ENCODE measurements around the gene CACTIN. TPM values are rescaled to one million over a fixed set of nuclear protein-coding genes. Genes with fewer than 3 reads are reported as not detected.

The CACTIN gene
- total RNA-seq: 10 to 100 TPM; 10.9 to 29.0 (median 16.8) TPM

DNA sequence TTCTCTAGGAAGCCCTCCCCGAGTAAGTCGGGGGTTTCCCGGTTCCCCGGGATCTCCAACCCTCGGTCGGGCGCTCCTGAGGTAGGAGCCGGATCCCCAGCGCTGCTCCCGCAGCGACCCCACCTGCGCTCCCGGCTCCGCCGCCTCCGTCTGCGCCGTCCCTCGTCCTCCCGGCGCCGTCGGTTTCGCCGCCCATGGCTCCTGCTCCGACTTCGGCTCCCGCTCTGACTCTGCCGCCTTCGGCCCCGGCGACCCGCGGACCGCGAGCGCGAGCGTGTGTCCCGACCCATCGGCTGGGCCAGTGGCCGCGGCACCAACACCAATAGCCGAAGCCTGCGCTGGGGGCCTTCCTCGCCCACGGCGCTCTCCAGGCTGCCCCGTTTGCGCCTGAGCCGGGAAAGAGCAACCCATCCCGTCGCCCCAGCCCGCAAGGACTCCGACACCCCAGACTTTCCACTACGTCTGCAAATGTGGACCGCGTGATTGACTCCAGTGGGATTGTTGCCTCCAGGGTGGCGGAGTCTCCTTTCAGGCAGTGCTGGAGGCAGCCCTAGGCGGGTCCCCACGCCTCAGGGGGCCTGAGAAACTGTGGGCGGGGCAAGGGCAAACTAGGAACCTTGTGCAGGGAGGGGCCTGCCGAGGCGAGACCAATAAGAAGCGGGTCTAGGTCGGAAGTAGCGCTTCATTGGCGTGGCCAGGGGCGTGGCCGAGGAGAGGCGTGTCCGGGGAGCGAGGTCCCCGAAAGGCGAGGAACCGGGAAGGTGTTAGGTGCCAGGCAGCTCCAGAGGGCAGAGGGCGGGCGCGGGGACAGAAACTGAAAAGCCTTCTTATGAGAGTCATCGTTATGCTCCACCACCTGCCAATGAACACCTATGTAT lies at the start of gene CACTIN:
Gene CACTIN (minus strand): TSS at position 318 of the 878 bp plus-strand sequence. CDS start 28 bp downstream, at position 290.
- TF ChIP-seq, protein P1, sequence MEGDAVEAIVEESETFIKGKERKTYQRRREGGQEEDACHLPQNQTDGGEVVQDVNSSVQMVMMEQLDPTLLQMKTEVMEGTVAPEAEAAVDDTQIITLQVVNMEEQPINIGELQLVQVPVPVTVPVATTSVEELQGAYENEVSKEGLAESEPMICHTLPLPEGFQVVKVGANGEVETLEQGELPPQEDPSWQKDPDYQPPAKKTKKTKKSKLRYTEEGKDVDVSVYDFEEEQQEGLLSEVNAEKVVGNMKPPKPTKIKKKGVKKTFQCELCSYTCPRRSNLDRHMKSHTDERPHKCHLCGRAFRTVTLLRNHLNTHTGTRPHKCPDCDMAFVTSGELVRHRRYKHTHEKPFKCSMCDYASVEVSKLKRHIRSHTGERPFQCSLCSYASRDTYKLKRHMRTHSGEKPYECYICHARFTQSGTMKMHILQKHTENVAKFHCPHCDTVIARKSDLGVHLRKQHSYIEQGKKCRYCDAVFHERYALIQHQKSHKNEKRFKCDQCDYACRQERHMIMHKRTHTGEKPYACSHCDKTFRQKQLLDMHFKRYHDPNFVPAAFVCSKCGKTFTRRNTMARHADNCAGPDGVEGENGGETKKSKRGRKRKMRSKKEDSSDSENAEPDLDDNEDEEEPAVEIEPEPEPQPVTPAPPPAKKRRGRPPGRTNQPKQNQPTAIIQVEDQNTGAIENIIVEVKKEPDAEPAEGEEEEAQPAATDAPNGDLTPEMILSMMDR (IDR thresholded peaks at IDR 0.05; ENCODE audit: low read depth): no peak

DNA sequence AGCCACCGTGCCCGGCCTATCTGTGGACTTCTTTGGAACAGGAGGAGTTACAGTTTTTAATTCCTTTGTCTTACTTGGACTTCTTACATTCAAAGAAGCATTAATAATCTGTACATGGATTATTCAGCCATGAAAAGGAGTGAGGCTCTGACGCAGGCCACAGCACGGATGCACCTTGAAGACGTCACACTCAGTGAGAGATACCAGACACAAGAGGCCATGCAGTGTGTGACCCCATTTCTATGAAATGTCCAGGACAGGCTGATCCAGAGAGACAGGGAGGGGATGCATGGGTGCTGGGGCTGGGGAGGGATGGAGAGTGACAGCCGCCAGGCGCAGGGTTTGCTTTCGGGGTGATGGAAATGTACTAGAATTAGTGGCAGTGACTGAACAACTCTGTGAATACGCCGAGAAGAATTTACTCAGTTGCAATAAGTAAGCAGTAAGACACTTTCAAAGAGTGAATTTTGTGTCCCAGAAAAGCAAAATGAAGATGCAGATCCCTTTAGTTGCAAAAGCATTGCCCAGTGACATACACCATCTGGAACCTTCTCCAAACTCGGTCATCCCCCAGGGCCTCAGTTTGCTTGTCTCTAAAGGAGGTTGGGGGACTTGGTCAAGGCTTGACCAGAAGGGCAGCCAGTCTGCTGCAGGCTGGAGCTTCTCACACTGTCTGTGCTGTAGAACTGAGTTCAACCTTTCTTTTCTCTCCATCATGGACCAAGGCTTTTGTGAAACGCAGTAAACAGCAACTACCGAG lies 48.4 kb upstream of the CACTIN start:
- TF ChIP-seq, protein P1 (IDR thresholded peaks at IDR 0.05; ENCODE audit: low read depth): no peak

DNA sequence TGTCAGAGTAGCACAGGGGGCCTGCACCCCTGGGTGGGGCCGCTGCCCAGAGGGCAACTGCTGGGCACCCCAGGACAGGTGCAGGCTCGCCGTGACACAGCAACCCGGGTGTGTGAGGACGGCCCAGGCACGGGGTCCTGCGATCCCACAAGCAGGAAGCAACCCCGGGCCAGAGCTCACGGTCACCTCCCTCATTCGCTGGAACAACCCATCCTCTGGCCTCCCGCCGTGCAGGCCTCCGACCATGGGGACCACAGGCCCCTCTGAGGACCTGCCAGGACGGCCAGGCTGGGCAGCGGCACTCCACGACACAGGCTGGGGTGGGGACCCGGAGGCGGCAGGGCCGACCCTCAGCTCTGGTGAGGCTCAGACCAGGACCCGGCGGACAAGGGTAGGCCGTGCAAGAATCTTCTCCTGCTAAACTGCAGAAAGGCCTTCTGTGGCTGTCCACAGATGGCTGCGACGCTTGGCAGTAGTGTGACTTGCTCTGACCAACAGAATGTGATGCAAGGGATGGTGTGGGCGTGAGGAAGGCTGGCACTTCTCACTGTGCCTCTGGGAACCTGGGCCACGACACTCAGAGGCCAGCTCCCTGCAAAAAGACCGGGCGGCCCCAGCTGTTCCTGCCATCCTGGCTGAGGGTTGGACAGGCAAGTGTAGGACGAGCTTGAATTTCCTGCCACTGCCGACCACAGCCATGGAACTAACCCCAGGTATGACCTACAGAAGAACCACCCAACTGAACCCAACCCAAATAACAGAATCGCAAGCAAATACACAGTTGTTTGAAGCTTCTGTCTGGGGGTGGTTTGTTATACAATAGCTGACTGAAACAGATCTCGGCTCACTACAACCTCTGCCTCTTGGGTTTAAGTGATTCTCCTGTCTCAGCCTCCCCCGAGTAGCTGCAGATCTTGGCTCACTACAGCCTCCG lies 47.2 kb upstream of the CACTIN start:
- TF ChIP-seq, protein P1 (IDR thresholded peaks at IDR 0.05; ENCODE audit: low read depth): no peak

DNA sequence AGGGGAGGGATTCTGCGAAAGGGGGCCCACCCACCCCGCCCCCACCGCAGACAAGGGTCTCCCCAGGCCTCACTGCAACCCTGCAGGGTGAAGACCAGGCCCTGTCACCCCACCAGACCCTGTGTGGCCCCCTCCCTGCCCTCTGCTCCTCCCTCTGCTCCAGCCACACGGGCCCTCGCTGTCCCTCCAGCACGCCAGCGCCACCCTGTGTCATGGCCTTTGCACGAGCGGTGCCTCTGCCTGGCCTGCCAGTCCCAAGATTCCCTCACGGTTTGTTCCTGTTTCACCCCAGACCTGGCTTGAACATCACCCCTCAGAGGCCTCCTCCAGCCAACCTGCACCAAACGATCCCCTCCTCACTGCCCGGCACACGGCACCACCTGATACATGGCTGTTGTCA lies 46.4 kb upstream of the CACTIN start:
- TF ChIP-seq, protein P1 (IDR thresholded peaks at IDR 0.05; ENCODE audit: low read depth): no peak

DNA sequence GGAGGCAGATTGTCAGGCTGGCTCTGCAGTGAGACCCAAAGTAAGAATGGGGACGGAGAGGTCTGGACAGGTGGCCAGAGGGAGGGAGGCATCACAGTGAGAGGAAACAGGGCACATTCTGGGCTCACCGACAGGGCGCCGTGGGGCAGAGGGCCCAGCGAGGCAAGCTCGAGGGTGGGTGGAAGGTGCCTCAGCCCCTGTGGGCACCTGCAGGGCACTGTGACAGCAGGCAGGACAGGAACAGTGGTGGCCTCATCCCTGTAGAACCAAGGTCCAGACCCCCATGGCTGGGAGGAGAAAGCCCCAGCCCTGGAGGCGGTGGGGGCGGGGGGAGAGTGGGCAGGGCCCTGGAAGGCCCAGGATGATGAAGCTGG lies 46.0 kb upstream of the CACTIN start:
- TF ChIP-seq, protein P1 (IDR thresholded peaks at IDR 0.05; ENCODE audit: low read depth): no peak

DNA sequence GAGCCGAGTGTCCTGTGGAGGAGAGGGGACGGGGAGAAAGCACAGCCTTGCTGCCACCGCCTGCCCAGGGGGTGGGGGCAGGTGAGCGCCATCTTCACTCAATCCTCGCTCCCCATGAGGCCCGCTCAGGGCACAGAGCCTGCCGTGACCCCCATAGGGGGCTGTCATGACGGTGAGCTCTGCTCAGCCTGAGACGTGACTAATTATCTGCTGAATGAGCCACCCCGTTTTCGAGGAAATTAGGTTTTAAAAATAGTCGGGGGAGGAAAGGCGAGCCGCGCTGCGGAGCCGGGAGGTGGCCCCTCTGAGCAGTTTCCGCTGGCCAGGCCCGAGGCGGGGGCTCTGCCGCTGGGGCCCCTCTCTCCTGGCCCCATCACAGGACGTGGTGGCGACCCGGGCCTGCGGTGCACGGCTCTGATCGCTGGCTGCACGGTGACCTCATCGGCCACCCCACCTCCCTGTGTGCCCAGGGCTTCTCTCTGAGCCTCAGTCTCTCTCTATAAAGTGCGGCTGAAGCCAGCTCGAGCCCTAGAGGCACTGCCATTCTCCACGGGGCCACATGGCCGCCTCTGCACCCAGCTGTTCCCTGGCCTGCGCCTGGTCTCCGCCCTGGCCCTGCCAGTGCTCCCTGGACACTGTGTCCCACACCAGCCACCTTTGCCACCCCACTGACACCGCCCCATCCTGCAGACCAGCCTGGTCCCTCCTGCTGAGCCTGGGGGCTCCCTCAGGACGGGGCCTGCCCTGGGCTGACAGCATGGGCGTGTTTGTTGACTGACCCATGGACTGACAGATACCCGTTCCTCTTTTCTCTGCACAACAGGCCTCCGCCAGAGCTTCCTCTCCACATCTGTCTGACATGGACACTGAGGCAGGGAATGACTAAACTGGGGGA lies 45.3 kb upstream of the CACTIN start:
- TF ChIP-seq, protein P1 (IDR thresholded peaks at IDR 0.05; ENCODE audit: low read depth): no peak

Measured in subcutaneous adipose tissue (tissue), 4 donors.